K562 (cell line): ENCODE results near the gene FSTL4. TPM values are rescaled to one million over a fixed set of nuclear protein-coding genes. Genes with fewer than 3 reads are reported as not detected.

Experiments
- ATAC-seq: fragments of 200-7000 bp; cut with Tn5 transposase; 3 replicates; pipeline ENCODE4 v1.9.1; 2020; ENCODE audit warnings: moderate library complexity
- BruUV-seq: library from RNA; stranded (reverse); fragments of 400-500 nt; replicated peaks from 2 replicates; lab custom pipeline; 2021; lab: Mats Ljungman, UMichigan
- CTCF ChIA-PET: fragments of 300-600 bp; formaldehyde crosslinking; extraction: SDS; loops from one replicate; lab custom pipeline; 2021; ENCODE audit warnings: low intra/inter-chr PET ratio; lab: Yijun Ruan, JAX
- POLR2A ChIA-PET: fragments of 300-600, 350-650 bp; sonication (Branson Sonifier 250); formaldehyde crosslinking; extraction: SDS; loops from one replicate; lab custom pipeline; 2021; ENCODE audit warnings: antibody characterized with exemption, inconsistent platforms; lab: Yijun Ruan, JAX
- DNase-seq, 4 experiments: peaks; one replicate each; pipeline versions ENCODE4 v3.0.0 to v3.0.0-alpha.2; 2011 to 2018; ENCODE audit warnings: low spot score in 3 of 4, mixed read lengths in 3 of 4; ENCODE audit errors: extremely low read depth in 1 of 4
- FAIRE-seq: peaks from 2 replicates; lab custom pipeline; 2011; peaks lifted over from hg19 to GRCh38; lab: Jason Lieb, UNC
- H2AFZ ChIP-seq: 2 replicates; pipeline ENCODE4 v1.6.0; 2011; ENCODE audit warnings: low read depth, low read length, control low read depth, inconsistent platforms
- H3K27ac ChIP-seq: fragments of 200-600 bp; 3 replicates; pipeline ENCODE4 v1.8.0; 2011; ENCODE audit warnings: low read depth, mild to moderate bottlenecking, control low read depth, inconsistent platforms, low read length, moderate library complexity, mixed read lengths; ENCODE audit errors: extremely low read depth
- H3K27me3 ChIP-seq, 2 experiments: fragments of 300-600 bp in 1 of 2; 2 replicates in 1 of 2; 3 replicates in 1 of 2; pipeline versions ENCODE4 v1.6.0 to v1.8.0; 2011; ENCODE audit warnings: inconsistent platforms in 2 of 2, low read length in 2 of 2, mild to moderate bottlenecking in 1 of 2, mixed read lengths in 1 of 2, moderate library complexity in 1 of 2; ENCODE audit not compliant: control insufficient read depth in 2 of 2, insufficient read depth in 2 of 2
- H3K36me3 ChIP-seq: fragments of 300-600 bp; 3 replicates; pipeline ENCODE4 v1.8.0; 2011; ENCODE audit warnings: mild to moderate bottlenecking, low read length, inconsistent platforms; ENCODE audit not compliant: control insufficient read depth, insufficient read depth
- H3K4me1 ChIP-seq, 2 experiments: fragments of 200-600 bp in 1 of 2; replicated peaks in 1 of 2; 2 replicates in 1 of 2; 3 replicates in 1 of 2; pipeline versions ENCODE4 v1.5.1 to v1.8.0; 2011; ENCODE audit warnings: inconsistent platforms in 2 of 2, low read length in 2 of 2, mild to moderate bottlenecking in 1 of 2, mixed read lengths in 1 of 2, moderate library complexity in 1 of 2; ENCODE audit not compliant: control insufficient read depth in 2 of 2, insufficient read depth in 2 of 2
- H3K4me2 ChIP-seq: 2 replicates; pipeline ENCODE4 v1.6.1; 2011; ENCODE audit warnings: low read length, control low read depth, inconsistent platforms, mixed read lengths; ENCODE audit not compliant: insufficient read depth
- H3K4me3 ChIP-seq: fragments of 200-600 bp; sonication (generic), shearing (Covaris generic); 2 replicates; pipeline ENCODE4 v1.5.1; 2016; ENCODE audit warnings: control low read depth, inconsistent platforms
- H3K79me2 ChIP-seq: fragments of 200-600 bp; 3 replicates; pipeline ENCODE4 v1.8.0; 2011; ENCODE audit warnings: low read length, inconsistent platforms; ENCODE audit not compliant: control insufficient read depth, insufficient read depth
- H3K9ac ChIP-seq, 2 experiments: 2 replicates each; pipeline versions ENCODE4 v1.6.0 to v1.6.1; 2011; ENCODE audit warnings: low read depth in 2 of 2, low read length in 2 of 2, control low read depth in 1 of 2, inconsistent platforms in 1 of 2, mild to moderate bottlenecking in 1 of 2, mixed read lengths in 1 of 2; ENCODE audit not compliant: insufficient read depth in 1 of 2
- H3K9me1 ChIP-seq: one replicate; pipeline ENCODE4 v1.6.0; 2011; ENCODE audit warnings: inconsistent platforms, mild to moderate bottlenecking, low read length, moderate library complexity; ENCODE audit not compliant: control insufficient read depth, insufficient read depth
- H3K9me3 ChIP-seq: replicated peaks from 2 replicates; pipeline ENCODE4 v1.5.1; 2011; ENCODE audit warnings: low read depth, low read length, inconsistent platforms; ENCODE audit not compliant: control insufficient read depth, insufficient read depth
- H4K20me1 ChIP-seq: replicated peaks from 2 replicates; pipeline ENCODE4 v1.6.1; 2011; ENCODE audit warnings: low read length, inconsistent platforms, mixed read lengths; ENCODE audit not compliant: control insufficient read depth, insufficient read depth
- ARID4B ChIP-seq: sonication (generic); formaldehyde crosslinking; IDR thresholded peaks from 2 replicates; pipeline ENCODE4 v1.8.0; 2022; ENCODE audit warnings: mild to moderate bottlenecking, missing genetic modification reagents
- ATF2 ChIP-seq: sonication (generic); formaldehyde crosslinking; IDR thresholded peaks from 2 replicates; pipeline ENCODE4 v1.8.1; 2022; ENCODE audit warnings: missing genetic modification reagents
- CBFB ChIP-seq: sonication (generic); formaldehyde crosslinking; IDR thresholded peaks from 2 replicates; pipeline ENCODE4 v1.4.0; 2020; ENCODE audit warnings: mild to moderate bottlenecking, missing genetic modification reagents
- DEAF1 ChIP-seq: fragments of 450-650 bp; formaldehyde crosslinking; IDR thresholded peaks from 2 replicates; pipeline ENCODE4 v1.4.0; 2020; ENCODE audit warnings: mild to moderate bottlenecking, moderate library complexity
- EP400 ChIP-seq: fragments of 450-650 bp; IDR thresholded peaks from 2 replicates; pipeline ENCODE4 v1.6.1; 2017; ENCODE audit warnings: antibody characterized with exemption, mild to moderate bottlenecking, moderate library complexity
- FOXA1 ChIP-seq: fragments of 450-650 bp; IDR thresholded peaks from 2 replicates; pipeline ENCODE4 v1.6.1; 2016; ENCODE audit warnings: mild to moderate bottlenecking, borderline replicate concordance
- PATZ1 ChIP-seq: fragments of 250-450 bp; sonication (Bioruptor Pico); IDR thresholded peaks from 2 replicates; pipeline ENCODE4 v1.5.0; 2020; ENCODE audit warnings: mild to moderate bottlenecking, borderline replicate concordance
- PML ChIP-seq: IDR thresholded peaks from 2 replicates; pipeline ENCODE4 v1.6.1; 2012; ENCODE audit warnings: low read length, inconsistent platforms
- POU5F1 ChIP-seq: fragments of 150-350 bp; IDR thresholded peaks from 2 replicates; pipeline ENCODE4 v1.6.1; 2014; ENCODE audit warnings: borderline replicate concordance, low read length, low read depth, mild to moderate bottlenecking; ENCODE audit not compliant: partially characterized antibody
- PTTG1 ChIP-seq: fragments of 450-650 bp; IDR thresholded peaks from 2 replicates; pipeline ENCODE4 v1.6.1; 2016; ENCODE audit warnings: low read depth, mild to moderate bottlenecking, missing genetic modification characterization, missing compliant biosample characterization
- TGIF2 ChIP-seq: sonication (generic); formaldehyde crosslinking; IDR thresholded peaks from 2 replicates; pipeline ENCODE4 v1.8.1; 2022; ENCODE audit warnings: mild to moderate bottlenecking, missing genetic modification reagents, moderate library complexity
- ZC3H8 ChIP-seq: fragments of 450-650 bp; IDR thresholded peaks from 2 replicates; pipeline ENCODE4 v1.6.1; 2017
- ZKSCAN8 ChIP-seq: fragments of 200-800 bp; sonication (Bioruptor generic); IDR thresholded peaks from 2 replicates; pipeline ENCODE4 v1.6.1; 2016; ENCODE audit warnings: missing genetic modification characterization, missing compliant biosample characterization
- ZNF75A ChIP-seq: fragments of 450-650 bp; formaldehyde crosslinking; IDR thresholded peaks from 2 replicates; pipeline ENCODE4 v1.4.0; 2020; ENCODE audit warnings: mild to moderate bottlenecking
- WGBS: fragments of 100-300 bp; shearing (Covaris generic); methylation state at CpG from one replicate; pipeline ENCODE4 v1.1.6; 2016; ENCODE audit warnings: low coverage, mixed read lengths; ENCODE audit not compliant: insufficient coverage; ENCODE audit errors: missing lambda C conversion rate; 5-methylcytosine and 5-hydroxymethylcytosine counted together
- in situ Hi-C: fragments of 300-500 bp; cut with MboI; formaldehyde crosslinking; loops from 4 replicates; pipeline ENCODE4 v1.15.0; 2018; ENCODE audit warnings: inconsistent platforms, mixed read lengths
- intact Hi-C: fragments of 100-400 bp; cut with micrococcal nuclease; formaldehyde crosslinking; loops from 2 replicates; pipeline ENCODE4 v1.14.2; 2022
- polyA plus RNA-seq, 8 experiments: library from polyadenylated mRNA; depleted of rRNA in 4 of 8; stranded (reverse) in 5 of 8; unstranded in 3 of 8; fragments of >200 nt; fragmentation: Nextera tagmentation in 2 of 8; fragmentation: Illumina TruSeq in 1 of 8; extraction: Ambion mirVana in 2 of 8; extraction: Trizol in 1 of 8; gene quantifications; 2 replicates each; pipeline versions ENCODE4 v1.2.1 to v1.2.3, GENCODE V29; 2011 to 2014; ENCODE audit warnings: inconsistent platforms in 1 of 8, missing spikeins in 1 of 8
- total RNA-seq, 7 experiments: library from RNA; depleted of rRNA in 6 of 7; stranded (reverse); fragments of >200 nt in 6 of 7; fragmentation: Illumina TruSeq in 2 of 7; extraction: Trizol in 2 of 7; gene quantifications; 2 replicates each; pipeline versions ENCODE4 v1.2.1 to v1.2.3, GENCODE V29; 2011 to 2021; ENCODE audit warnings: low replicate concordance in 1 of 7

FSTL4 gene
- total and polyA plus RNA-seq, 9 of the 15 experiments (the other 6 are each of a cell fraction or from before 2014, with no cell fraction given): 0.08 to 0.18 (median 0.10) TPM; not detected in 5

- Histone ChIP-seq H3K9me3 (no peaks in the 10 kb centered on the region; the same call in 1 of the 2 replicates), H3K9me1 (no peaks in the 10 kb centered on the region), H3K36me3 (no peaks in the 10 kb centered on the region), H3K79me2 (no peaks in the 10 kb centered on the region), H3K27me3 (peaks cover 6 to 34% of the 10 kb centered on the region in 2 experiments; a peak in 4 of 5 replicates), H3K4me3 (no peak overlapping the region), H3K27ac (no peak overlapping the region), H3K4me1 (peaks cover 0 to under 1% of the 10 kb centered on the region in 2 experiments; a peak in 2 of 5 replicates), H2AFZ (no peak overlapping the region), H3K9ac (no peak overlapping the region), H4K20me1 (peaks cover 11% of the 10 kb centered on the region; the same call in 1 of the 2 replicates), H3K4me2 (no peak overlapping the region)
- ChIA-PET POLR2A (no interaction called here), CTCF (no interaction called here)
- ATAC-seq (no peak), DNase-seq (no peak), FAIRE-seq (no peak)
- no TSS peak for BruUV-seq
- WGBS: 3% methylated on average over 6 of the region's 6 CpGs
- intact Hi-C loops: no loop called here
- in situ Hi-C loops: loop anchor here (10.0 kb wide), 1 partner anchor 516 kb away; no protein-coding TSS in a partner anchor
- no peak for TF ChIP-seq ZKSCAN8
- no peak for TF ChIP-seq CBFB
- no peak for TF ChIP-seq ZC3H8
- no peak for TF ChIP-seq ATF2 (CRISPR knock-in tag)
- no peak for TF ChIP-seq ZNF75A (CRISPR knock-in tag)
- no peak for TF ChIP-seq PTTG1 (tag)
- TF ChIP-seq PATZ1 (CRISPR knock-in tag): no peak
- no peak for TF ChIP-seq PML
- no peak for TF ChIP-seq FOXA1
- no peak for TF ChIP-seq DEAF1 (CRISPR knock-in tag)
- TF ChIP-seq POU5F1: no peak
- TF ChIP-seq TGIF2: no peak
- no peak for TF ChIP-seq ARID4B (CRISPR knock-in tag)
- no peak for TF ChIP-seq EP400
These were observed 183.3 kb downstream of the FSTL4 start for GRCh38 chr5:133429046-133429445.
